NCI-H2081 (cell line): Measurements from ENCODE around the gene GALNT2.

Experiments
- DNase-seq, 2 experiments: peaks; one replicate each; lab custom pipeline; 2025; lab: John Stamatoyannopoulos, UW

Gene GALNT2

GRCh38 chr1:230145953-230146476, 79.0 kb downstream of the GALNT2 start:
- DNase-seq = no peak

- no peak for DNase-seq
These were observed 79.7 kb downstream of the GALNT2 start for GRCh38 chr1:230146709-230147108.

GRCh38 chr1:230147253-230148125, 80.5 kb downstream of the GALNT2 start:
- no peak for DNase-seq

GRCh38 chr1:230148126-230148652, 81.2 kb downstream of the GALNT2 start:
- DNase-seq = no peak

- no peak for DNase-seq
These were observed 81.9 kb downstream of the GALNT2 start for GRCh38 chr1:230148768-230149469.

GRCh38 chr1:230149751-230150584, 82.9 kb downstream of the GALNT2 start:
- DNase-seq = no peak

GRCh38 chr1:230150615-230151014, 83.6 kb downstream of the GALNT2 start:
- DNase-seq = no peak

- no peak for DNase-seq
These were observed 85.0 kb downstream of the GALNT2 start for GRCh38 chr1:230151924-230152468.

- no peak for DNase-seq
These were observed 86.0 kb downstream of the GALNT2 start for GRCh38 chr1:230152999-230153398.

- no peak for DNase-seq
These were observed 86.7 kb downstream of the GALNT2 start for GRCh38 chr1:230153641-230154296.

GRCh38 chr1:230155021-230155420, 88.0 kb downstream of the GALNT2 start:
- DNase-seq = no peak

GRCh38 chr1:230156068-230156467, 89.0 kb downstream of the GALNT2 start:
- DNase-seq = no peak

GRCh38 chr1:230156536-230156935, 89.5 kb downstream of the GALNT2 start:
- DNase-seq = no peak

- peak in 1 of 2 experiments; percentile 7 for DNase-seq
These were observed 90.7 kb downstream of the GALNT2 start for GRCh38 chr1:230157420-230158390.

GRCh38 chr1:230158415-230159291, 91.6 kb downstream of the GALNT2 start:
- DNase-seq = peak; percentile 16 to 56

GRCh38 chr1:230159580-230159979, 92.5 kb downstream of the GALNT2 start:
- no peak for DNase-seq

GRCh38 chr1:230160957-230161771, 94.1 kb downstream of the GALNT2 start:
- DNase-seq = no peak

- no peak for DNase-seq
These were observed 96.2 kb downstream of the GALNT2 start for GRCh38 chr1:230163205-230163604.
